Measurements from ENCODE around the gene EYS. TPM values are rescaled to one million over a fixed set of nuclear protein-coding genes. Genes with fewer than 3 reads are reported as not detected.

Gene EYS
- total and polyA plus RNA-seq, 2 of the 8 experiments (the other 6 are each of a cell fraction or from before 2014, with no cell fraction given) = 0.05 to 0.13 TPM

DNA sequence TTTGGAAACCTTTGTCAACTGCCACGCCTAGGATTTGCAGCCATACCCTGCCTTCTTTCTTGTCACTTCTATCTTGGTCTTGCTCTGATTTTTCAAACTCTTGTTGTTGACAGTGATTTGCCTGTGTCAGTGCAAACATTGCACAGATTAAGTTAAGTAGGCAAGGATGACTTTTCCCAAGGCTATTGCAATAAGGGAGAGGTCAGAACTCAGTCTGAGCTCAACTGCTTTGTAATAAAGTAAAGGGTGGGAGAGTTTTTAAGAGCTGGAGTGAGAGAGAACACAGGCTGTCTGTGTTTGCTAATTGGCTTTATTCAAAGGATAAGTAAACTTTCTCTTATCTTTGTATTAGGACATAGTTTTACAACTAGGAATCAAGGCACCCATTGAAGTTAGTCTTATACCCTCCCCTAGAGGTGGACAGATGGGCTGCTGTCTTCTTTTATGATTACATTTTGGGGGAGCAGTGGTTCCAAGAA is 1622.8 kb downstream of the EYS start:
- no peak overlapping the region for H2BK5ac ChIP-seq (ENCODE audit: low read depth, low read length)
- no peak overlapping the region for H4K91ac ChIP-seq (replicated peaks; ENCODE audit: insufficient read length, low read length)
- no peak overlapping the region for H4K5ac ChIP-seq (ENCODE audit: insufficient read length, low read depth, low read length)
- H2BK120ac ChIP-seq (replicated peaks; ENCODE audit: low read depth, low read length) = no peak overlapping the region
- H2BK15ac ChIP-seq (ENCODE audit: low read length) = no peak overlapping the region
- CTCF ChIA-PET (ENCODE audit: partially characterized antibody) = no interaction called here
- H3K14ac ChIP-seq (ENCODE audit: insufficient read length) = no peak overlapping the region
- no peak overlapping the region for H3K56ac ChIP-seq (replicated peaks; ENCODE audit: insufficient read length, low read depth, low read length)
- H4K20me1 ChIP-seq (replicated peaks in 1 of 2; ENCODE audit: control insufficient read depth in 1 of 2, insufficient read depth in 2 of 2, low read length in 2 of 2) = no peaks in the 10 kb centered on the region
- no peak overlapping the region for H4K8ac ChIP-seq (ENCODE audit: extremely low read depth, insufficient read depth, low read length)
- no peak overlapping the region for H3K18ac ChIP-seq (ENCODE audit: extremely low read depth, low read length)
- no peak overlapping the region for H3K4me2 ChIP-seq (ENCODE audit: insufficient read depth in 1 of 2, low read depth in 2 of 2, low read length in 2 of 2)
- H3K27me3 ChIP-seq (replicated peaks in 1 of 4; ENCODE audit: control insufficient read depth in 3 of 4, extremely low read depth in 1 of 4, insufficient read depth in 3 of 4, low read length in 3 of 4) = no peaks in the 10 kb centered on the region
- H3K4ac ChIP-seq (replicated peaks; ENCODE audit: insufficient read length, low read depth, low read length) = no peak overlapping the region
- no peaks in the 10 kb centered on the region for H3K9me3 ChIP-seq (ENCODE audit: insufficient read depth in 2 of 2, low read depth in 1 of 2, low read length in 1 of 2)
- no peak overlapping the region for H3K27ac ChIP-seq (ENCODE audit: low read depth, low read length)
- no peaks in the 10 kb centered on the region for H3K79me1 ChIP-seq (ENCODE audit: low read depth, low read length)
- H2BK12ac ChIP-seq (ENCODE audit: low read depth, low read length) = no peak overlapping the region
- no peak for FAIRE-seq
- H3K4me3 ChIP-seq (ENCODE audit: extremely low read depth in 1 of 4, insufficient read depth in 2 of 4, low read depth in 3 of 4, low read length in 4 of 4) = no peak overlapping the region
- POLR2A ChIA-PET (ENCODE audit: partially characterized antibody) = no interaction called here
- no peak overlapping the region for H2AK5ac ChIP-seq (ENCODE audit: low read depth, low read length)
- H3K23me2 ChIP-seq (ENCODE audit: low read depth, low read length) = no peaks in the 10 kb centered on the region
- H2AFZ ChIP-seq (ENCODE audit: low read length) = no peak overlapping the region
- H3K36me3 ChIP-seq (ENCODE audit: control insufficient read depth in 2 of 4, insufficient read depth in 4 of 4, low read length in 3 of 4) = no peaks in the 10 kb centered on the region
- no peak for DNase-seq (ENCODE audit: low read depth in 1 of 2, low spot score in 2 of 2)
- 100% methylated on average over 1 of the region's 1 CpG; no CpG with 5 or more reads in 1 of the 2 experiments for WGBS, 2 experiments (ENCODE audit: extremely low coverage in 1 of 2, insufficient coverage in 1 of 2, insufficient read length in 1 of 2, insufficient replicate concordance in 2 of 2, low coverage in 1 of 2, low lambda C conversion rate in 2 of 2, missing lambda C conversion rate in 1 of 2)
- no peak overlapping the region for H3K23ac ChIP-seq (ENCODE audit: insufficient read length)
- no peak overlapping the region for H3K9ac ChIP-seq (replicated peaks in 1 of 4; ENCODE audit: extremely low read depth in 1 of 4, low read depth in 3 of 4, low read length in 3 of 4)
- no peaks in the 10 kb centered on the region for H3K79me2 ChIP-seq (ENCODE audit: control insufficient read depth in 1 of 2, insufficient read depth in 2 of 2, low read length in 2 of 2)
- no peaks in the 10 kb centered on the region for H3K4me1 ChIP-seq (replicated peaks in 1 of 4; ENCODE audit: control insufficient read depth in 3 of 4, insufficient read depth in 4 of 4, low read length in 3 of 4)
- H2BK20ac ChIP-seq (ENCODE audit: low read length) = no peak overlapping the region
- TF ChIP-seq JUND (IDR thresholded peaks at IDR 0.05; ENCODE audit: low read length) (no peak), BACH1 (IDR thresholded peaks at IDR 0.05; ENCODE audit: low read length) (no peak), SIX5 (IDR thresholded peaks at IDR 0.05; ENCODE audit: low read depth, low read length) (no peak), POLR2A (IDR thresholded peaks at IDR 0.05; ENCODE audit: control extremely low read depth in 1 of 2, low read depth in 2 of 2, low read length in 2 of 2) (no peak), ATF2 (IDR thresholded peaks at IDR 0.05; ENCODE audit: low read length) (no peak), SP1 (IDR thresholded peaks at IDR 0.05; ENCODE audit: low read depth, low read length) (no peak), JUN (IDR thresholded peaks at IDR 0.05; ENCODE audit: low read depth, low read length) (no peak), EGR1 (IDR thresholded peaks at IDR 0.05; ENCODE audit: borderline replicate concordance, low read depth, low read length) (no peak), ZNF274 (IDR thresholded peaks at IDR 0.05; ENCODE audit: borderline replicate concordance, extremely low read depth, low read length) (no peak), NRF1 (IDR thresholded peaks at IDR 0.05; ENCODE audit: low read depth, low read length) (no peak), EZH2 (IDR thresholded peaks at IDR 0.05; ENCODE audit: low read depth, low read length, severe bottlenecking) (no peak), TBP (IDR thresholded peaks at IDR 0.05; ENCODE audit: low read depth, low read length) (no peak), POLR2AphosphoS5 (IDR thresholded peaks at IDR 0.05; ENCODE audit: low read depth, low read length) (no peak)
- TF ChIP-seq, protein P1, sequence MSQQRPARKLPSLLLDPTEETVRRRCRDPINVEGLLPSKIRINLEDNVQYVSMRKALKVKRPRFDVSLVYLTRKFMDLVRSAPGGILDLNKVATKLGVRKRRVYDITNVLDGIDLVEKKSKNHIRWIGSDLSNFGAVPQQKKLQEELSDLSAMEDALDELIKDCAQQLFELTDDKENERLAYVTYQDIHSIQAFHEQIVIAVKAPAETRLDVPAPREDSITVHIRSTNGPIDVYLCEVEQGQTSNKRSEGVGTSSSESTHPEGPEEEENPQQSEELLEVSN (IDR thresholded peaks at IDR 0.05) = no peak

Data from H1 (cell line).